CD8-positive, alpha-beta memory T cell (primary cell): Measurements from ENCODE around the gene PPP1R16B. TPM values are rescaled to one million over a fixed set of nuclear protein-coding genes. Genes with fewer than 3 reads are reported as not detected.

Experiments used
- CTCF ChIA-PET: fragments of 350-600 bp; sonication (Branson Sonifier 250); formaldehyde crosslinking; loops from one replicate; lab custom pipeline; 2021; ENCODE audit warnings: antibody characterized with exemption; lab: Charles Lee
- POLR2A ChIA-PET: fragments of 350-600 bp; sonication (Branson Sonifier 250); formaldehyde crosslinking; loops from one replicate; lab custom pipeline; 2021; ENCODE audit warnings: antibody characterized with exemption; lab: Charles Lee
- DNase-seq, 5 donors: peaks; one replicate each; pipeline versions ENCODE4 v3.0.0 to v3.0.0-alpha.2; 2020 to 2022; ENCODE audit warnings: mixed read lengths in 1 of 5
- H3K27ac ChIP-seq: one replicate; pipeline ENCODE4 v1.7.0; 2013; ENCODE audit warnings: low read depth, mild to moderate bottlenecking, low read length, moderate library complexity
- H3K27me3 ChIP-seq: 2 replicates; pipeline ENCODE4 v1.7.0; 2013; ENCODE audit warnings: low read length, mild to moderate bottlenecking; ENCODE audit not compliant: insufficient read depth, poor library complexity, severe bottlenecking
- H3K36me3 ChIP-seq: 2 replicates; pipeline ENCODE4 v1.7.0; 2013; ENCODE audit warnings: mild to moderate bottlenecking, low read length, moderate library complexity; ENCODE audit not compliant: insufficient read depth
- H3K4me1 ChIP-seq: 2 replicates; pipeline ENCODE4 v1.7.0; 2013; ENCODE audit warnings: mild to moderate bottlenecking, low read length, moderate library complexity; ENCODE audit not compliant: insufficient read depth
- H3K4me3 ChIP-seq: 2 replicates; pipeline ENCODE4 v1.7.0; 2013; ENCODE audit warnings: mild to moderate bottlenecking, low read length
- H3K9me3 ChIP-seq: 2 replicates; pipeline ENCODE4 v1.7.0; 2013; ENCODE audit warnings: mild to moderate bottlenecking, low read length
- H3K27ac Mint-ChIP-seq, 8 donors: one replicate each; pipeline ENCODE4 v1.8.0; 2020 to 2021; ENCODE audit warnings: mixed read lengths in 8 of 8, mild to moderate bottlenecking in 6 of 8, inconsistent platforms in 3 of 8, moderate library complexity in 3 of 8
- H3K27me3 Mint-ChIP-seq, 2 donors: one replicate each; pipeline ENCODE4 v1.8.0; 2020 to 2021; ENCODE audit warnings: mixed read lengths in 2 of 2, mild to moderate bottlenecking in 1 of 2, moderate library complexity in 1 of 2
- H3K36me3 Mint-ChIP-seq, 3 donors: one replicate each; pipeline ENCODE4 v1.8.0; 2020 to 2021; ENCODE audit warnings: mixed read lengths in 3 of 3, inconsistent platforms in 1 of 3, mild to moderate bottlenecking in 1 of 3
- H3K4me1 Mint-ChIP-seq, 3 donors: one replicate each; pipeline ENCODE4 v1.8.0; 2020 to 2021; ENCODE audit warnings: mixed read lengths in 3 of 3, inconsistent platforms in 1 of 3, mild to moderate bottlenecking in 1 of 3
- H3K4me3 Mint-ChIP-seq, 7 donors: one replicate each; pipeline ENCODE4 v1.8.0; 2020 to 2021; ENCODE audit warnings: mixed read lengths in 7 of 7, mild to moderate bottlenecking in 6 of 7, moderate library complexity in 4 of 7, inconsistent platforms in 2 of 7
- H3K9me3 Mint-ChIP-seq, 5 donors: one replicate each; pipeline ENCODE4 v1.8.0; 2020 to 2022; ENCODE audit warnings: mixed read lengths in 5 of 5, mild to moderate bottlenecking in 3 of 5, moderate library complexity in 2 of 5, inconsistent platforms in 1 of 5
- polyA plus RNA-seq: library from polyadenylated mRNA; unstranded; fragments of 300-500 nt; fragmentation: Illumina TruSeq; gene quantifications from one replicate; pipeline ENCODE4 v1.2.3, GENCODE V29; 2021
- total RNA-seq, 2 experiments: library from RNA; stranded (reverse); gene quantifications; one replicate each; pipeline ENCODE4 v1.2.3, GENCODE V29; 2021

PPP1R16B gene
- total RNA-seq: 100 to 1,000 TPM; 167 to 171 TPM
- 40.2 TPM for polyA plus RNA-seq

- DNase-seq: peak; percentile 76 to 88 (median 83)
- peak within 1 kb of the TSS; percentile 98 for H3K27ac ChIP-seq
- peak within 1 kb of the TSS; percentile 82 for H3K4me3 ChIP-seq
- H3K27me3 Mint-ChIP-seq: peaks cover 0 to 7% of the 10 kb centered on the region in 2 donors
- peaks cover 5% of the 10 kb centered on the region for H3K36me3 ChIP-seq
- H3K9me3 ChIP-seq: no peaks in the 10 kb centered on the region
- H3K9me3 Mint-ChIP-seq: no peaks in the 10 kb centered on the region
- peak within 1 kb of the TSS; percentile 93 to 100 (median 98) for H3K27ac Mint-ChIP-seq
- no peaks in the 10 kb centered on the region for H3K27me3 ChIP-seq
- peak within 1 kb of the TSS; percentile 89 to 96 (median 91) for H3K4me3 Mint-ChIP-seq
- H3K36me3 Mint-ChIP-seq: peaks cover 0 to 47% (median 5%) of the 10 kb centered on the region in 3 donors
- peaks cover 51 to 56% (median 54%) of the 10 kb centered on the region in 3 donors for H3K4me1 Mint-ChIP-seq
- CTCF ChIA-PET: interaction anchor here (0.7 to 6.7 kb wide), 19 partner anchors 11 to 142 kb away, joined by 3 to 66 read pairs (median 5); no protein-coding TSS in a partner anchor
- peaks cover 51% of the 10 kb centered on the region for H3K4me1 ChIP-seq
- POLR2A ChIA-PET: interaction anchor here (0.8 to 4.8 kb wide), 18 partner anchors 11 to 158 kb away, joined by 3 to 80 read pairs (median 5); partner anchors contain the start of gene FAM83D
Measured at GRCh38 chr20:38805502-38805957, at the start of gene PPP1R16B. Gene PPP1R16B (plus strand): TSS chr20:38805697. CDS start chr20:38835926, 30,229 bp downstream.

GRCh38 chr20:38757145-38757775 is 48.2 kb upstream of the PPP1R16B start:
- H3K4me3 ChIP-seq: no peak overlapping the region
- no peaks in the 10 kb centered on the region for H3K4me1 ChIP-seq
- H3K9me3 ChIP-seq: no peaks in the 10 kb centered on the region
- ChIA-PET POLR2A (no interaction called here), CTCF (interaction anchor here (0.6 to 1.5 kb wide), 2 partner anchors 11 to 65 kb away, joined by 3 to 6 read pairs; no protein-coding TSS in a partner anchor)
- H3K36me3 ChIP-seq: peaks cover 42% of the 10 kb centered on the region
- H3K36me3 Mint-ChIP-seq: peaks cover 30 to 90% (median 33%) of the 10 kb centered on the region in 3 donors
- no peaks in the 10 kb centered on the region for H3K27me3 ChIP-seq
- no peak for DNase-seq
- H3K27ac ChIP-seq: no peak overlapping the region
- H3K27ac Mint-ChIP-seq: peak overlapping the region in 1 of 8 donors; percentile 15
- H3K4me3 Mint-ChIP-seq: no peak overlapping the region
- no peaks in the 10 kb centered on the region for H3K4me1 Mint-ChIP-seq
- no peaks in the 10 kb centered on the region for H3K27me3 Mint-ChIP-seq
- H3K9me3 Mint-ChIP-seq: no peaks in the 10 kb centered on the region

- H3K4me1 ChIP-seq: no peaks in the 10 kb centered on the region
- H3K9me3 ChIP-seq: no peaks in the 10 kb centered on the region
- peaks cover 42% of the 10 kb centered on the region for H3K36me3 ChIP-seq
- Mint-ChIP-seq H3K27ac (no peak overlapping the region), H3K4me1 (peaks cover 0 to 4% (median 0%) of the 10 kb centered on the region in 3 donors), H3K4me3 (no peak overlapping the region), H3K36me3 (peaks cover 30 to 92% (median 32%) of the 10 kb centered on the region in 3 donors), H3K9me3 (no peaks in the 10 kb centered on the region), H3K27me3 (no peaks in the 10 kb centered on the region)
- ChIA-PET POLR2A (interaction anchor here (0.6 to 0.7 kb wide), 2 partner anchors 136 to 287 kb away, joined by 3 to 5 read pairs; no protein-coding TSS in a partner anchor), CTCF (interaction anchor here (1.2 to 1.9 kb wide), 3 partner anchors 9 to 31 kb away, joined by 5 to 9 read pairs (median 7); partner anchors contain the start of gene ACTR5)
- H3K27ac ChIP-seq: no peak overlapping the region
- H3K4me3 ChIP-seq: no peak overlapping the region
- H3K27me3 ChIP-seq: no peaks in the 10 kb centered on the region
- no peak for DNase-seq
Measured at GRCh38 chr20:38759106-38759505, 46.4 kb upstream of the PPP1R16B start.

GRCh38 chr20:38760978-38761377 is 44.5 kb upstream of the PPP1R16B start:
- Histone ChIP-seq H3K27ac (no peak overlapping the region), H3K4me1 (no peaks in the 10 kb centered on the region), H3K36me3 (peaks cover 35% of the 10 kb centered on the region), H3K4me3 (no peak overlapping the region), H3K27me3 (no peaks in the 10 kb centered on the region), H3K9me3 (no peaks in the 10 kb centered on the region)
- peaks cover 23 to 93% (median 37%) of the 10 kb centered on the region in 3 donors for H3K36me3 Mint-ChIP-seq
- no peaks in the 10 kb centered on the region for H3K27me3 Mint-ChIP-seq
- H3K9me3 Mint-ChIP-seq: no peaks in the 10 kb centered on the region
- POLR2A ChIA-PET: no interaction called here
- no peak overlapping the region for H3K4me3 Mint-ChIP-seq
- H3K4me1 Mint-ChIP-seq: peaks cover 0 to 4% (median 0%) of the 10 kb centered on the region in 3 donors
- peak overlapping the region in 1 of 8 donors; percentile 54 for H3K27ac Mint-ChIP-seq
- CTCF ChIA-PET: interaction anchor here (1.9 kb wide), 1 partner anchor 29 kb away, joined by 7 read pairs; no protein-coding TSS in a partner anchor
- no peak for DNase-seq

GRCh38 chr20:38762174-38762573 is 43.3 kb upstream of the PPP1R16B start:
- no peak overlapping the region for H3K4me3 Mint-ChIP-seq
- H3K36me3 Mint-ChIP-seq: peaks cover 21 to 95% (median 37%) of the 10 kb centered on the region in 3 donors
- Histone ChIP-seq H3K4me3 (no peak overlapping the region), H3K9me3 (no peaks in the 10 kb centered on the region), H3K27ac (no peak overlapping the region), H3K27me3 (no peaks in the 10 kb centered on the region), H3K36me3 (peaks cover 32% of the 10 kb centered on the region), H3K4me1 (no peaks in the 10 kb centered on the region)
- H3K4me1 Mint-ChIP-seq: peaks cover 0 to 4% (median 0%) of the 10 kb centered on the region in 3 donors
- ChIA-PET POLR2A (no interaction called here), CTCF (no interaction called here)
- no peaks in the 10 kb centered on the region for H3K27me3 Mint-ChIP-seq
- H3K9me3 Mint-ChIP-seq: no peaks in the 10 kb centered on the region
- DNase-seq: no peak
- H3K27ac Mint-ChIP-seq: peak overlapping the region in 2 of 8 donors; percentile 27 to 80

- no peaks in the 10 kb centered on the region for H3K9me3 Mint-ChIP-seq
- no peak overlapping the region for H3K27ac ChIP-seq
- ChIA-PET POLR2A (no interaction called here), CTCF (no interaction called here)
- H3K36me3 Mint-ChIP-seq: peaks cover 23 to 97% (median 42%) of the 10 kb centered on the region in 3 donors
- no peaks in the 10 kb centered on the region for H3K9me3 ChIP-seq
- no peaks in the 10 kb centered on the region for H3K27me3 ChIP-seq
- no peak overlapping the region for H3K4me3 Mint-ChIP-seq
- no peak for DNase-seq
- no peaks in the 10 kb centered on the region for H3K27me3 Mint-ChIP-seq
- H3K36me3 ChIP-seq: peaks cover 27% of the 10 kb centered on the region
- H3K4me1 Mint-ChIP-seq: peaks cover 0 to 4% (median 0%) of the 10 kb centered on the region in 3 donors
- no peaks in the 10 kb centered on the region for H3K4me1 ChIP-seq
- H3K27ac Mint-ChIP-seq: peak overlapping the region in 2 of 8 donors; percentile 12 to 32
- H3K4me3 ChIP-seq: no peak overlapping the region
Measured at GRCh38 chr20:38763616-38764015, 41.9 kb upstream of the PPP1R16B start.

- Mint-ChIP-seq H3K27me3 (no peaks in the 10 kb centered on the region), H3K27ac (peak overlapping the region in 4 of 8 donors; percentile 18 to 39 (median 30)), H3K4me1 (peaks cover 0 to 4% (median 0%) of the 10 kb centered on the region in 3 donors), H3K9me3 (no peaks in the 10 kb centered on the region), H3K36me3 (peaks cover 23 to 98% (median 42%) of the 10 kb centered on the region in 3 donors), H3K4me3 (no peak overlapping the region)
- ChIA-PET CTCF (no interaction called here), POLR2A (interaction anchor here (0.6 kb wide), 1 partner anchor 17 kb away, joined by 5 read pairs; no protein-coding TSS in a partner anchor)
- Histone ChIP-seq H3K36me3 (peaks cover 35% of the 10 kb centered on the region), H3K27me3 (no peaks in the 10 kb centered on the region), H3K9me3 (no peaks in the 10 kb centered on the region), H3K4me1 (no peaks in the 10 kb centered on the region), H3K4me3 (no peak overlapping the region), H3K27ac (no peak overlapping the region)
- no peak for DNase-seq
Measured at GRCh38 chr20:38764567-38765318, 40.8 kb upstream of the PPP1R16B start.
